ENCODE results near the gene CACNA1C.

GRCh38 chr12:2689393-2689792 lies 636.6 kb downstream of the CACNA1C start:
- no peak for TF ChIP-seq CTCF (IDR thresholded peaks at IDR 0.05)
- TF ChIP-seq POLR2A (IDR thresholded peaks at IDR 0.05): no peak

Measured in esophagus squamous epithelium (tissue), 4 donors.